GM23248 (cell line): Measurements from ENCODE around the gene ADAM8. TPM values are rescaled to one million over a fixed set of nuclear protein-coding genes. Genes with fewer than 3 reads are reported as not detected.

Source experiments
- DNase-seq: peaks from one replicate; pipeline ENCODE4 v3.0.0-alpha.2; 2015
- H2AFZ ChIP-seq: fragments of 200-600 bp; sonication (generic); 2 replicates; pipeline ENCODE4 v1.6.1; 2016; ENCODE audit warnings: antibody characterized with exemption
- H3F3A ChIP-seq: fragments of 200-600 bp; sonication (generic); 2 replicates; pipeline ENCODE4 v1.6.1; 2016; ENCODE audit warnings: mild to moderate bottlenecking, antibody characterized with exemption, mixed run types; ENCODE audit not compliant: insufficient read depth
- H3K27ac ChIP-seq: fragments of 200-600 bp; sonication (generic); 2 replicates; pipeline ENCODE4 v1.5.1; 2016; ENCODE audit warnings: mild to moderate bottlenecking
- H3K27me3 ChIP-seq: fragments of 200-600 bp; sonication (generic); replicated peaks from 2 replicates; pipeline ENCODE4 v1.6.1; 2016; ENCODE audit warnings: mild to moderate bottlenecking; ENCODE audit not compliant: insufficient read depth
- H3K36me3 ChIP-seq: fragments of 200-600 bp; sonication (generic); 2 replicates; pipeline ENCODE4 v1.6.1; 2016; ENCODE audit warnings: low read depth, mild to moderate bottlenecking
- H3K4me1 ChIP-seq: fragments of 200-600 bp; sonication (generic); 2 replicates; pipeline ENCODE4 v1.6.1; 2016; ENCODE audit warnings: mild to moderate bottlenecking; ENCODE audit not compliant: insufficient read depth
- H3K4me2 ChIP-seq: fragments of 200-600 bp; sonication (generic); one replicate; pipeline ENCODE4 v1.6.1; 2016; ENCODE audit warnings: mild to moderate bottlenecking; ENCODE audit not compliant: unreplicated experiment
- H3K4me3 ChIP-seq: fragments of 200-600 bp; sonication (generic); 2 replicates; pipeline ENCODE4 v1.5.1; 2016; ENCODE audit warnings: mild to moderate bottlenecking
- H3K79me2 ChIP-seq: fragments of 200-600 bp; sonication (generic); 2 replicates; pipeline ENCODE4 v1.6.1; 2016; ENCODE audit warnings: mild to moderate bottlenecking; ENCODE audit not compliant: insufficient read depth
- H3K9ac ChIP-seq: fragments of 200-600 bp; sonication (generic); 2 replicates; pipeline ENCODE4 v1.6.1; 2016; ENCODE audit warnings: mild to moderate bottlenecking
- H3K9me2 ChIP-seq: fragments of 200-600 bp; sonication (generic); 2 replicates; pipeline ENCODE4 v1.6.1; 2016; ENCODE audit warnings: mixed run types, mild to moderate bottlenecking, moderate library complexity; ENCODE audit not compliant: insufficient read depth
- H3K9me3 ChIP-seq: fragments of 200-600 bp; sonication (generic); one replicate; pipeline ENCODE4 v1.6.1; 2017; ENCODE audit warnings: low read depth
- H4K20me1 ChIP-seq: fragments of 200-600 bp; sonication (generic); 2 replicates; pipeline ENCODE4 v1.6.0; 2016; ENCODE audit not compliant: insufficient read depth
- EZH2 ChIP-seq: fragments of 200-600 bp; sonication (generic); IDR thresholded peaks from 2 replicates; pipeline ENCODE4 v1.6.1; 2018; ENCODE audit warnings: antibody characterized with exemption, mild to moderate bottlenecking; ENCODE audit not compliant: insufficient read depth, poor library complexity, severe bottlenecking
- EZH2phosphoT487 ChIP-seq: fragments of 200-600 bp; sonication (generic); IDR thresholded peaks from 2 replicates; pipeline ENCODE4 v1.6.1; 2018; ENCODE audit warnings: antibody characterized with exemption, moderate library complexity, mild to moderate bottlenecking, low read depth; ENCODE audit not compliant: insufficient read depth
- WGBS, 2 experiments: methylation state at CpG; one replicate each; pipeline ENCODE4 v1.1.6; 2015 to 2017; ENCODE audit warnings: low lambda C conversion rate in 2 of 2, low coverage in 1 of 2; ENCODE audit errors: missing lambda C conversion rate in 2 of 2; 5-methylcytosine and 5-hydroxymethylcytosine counted together
- in situ Hi-C: fragments of 300-500 bp; cut with MboI; formaldehyde crosslinking; loops from 2 replicates; pipeline ENCODE4 v1.15.0; 2020
- polyA plus RNA-seq: library from polyadenylated mRNA; unstranded; fragments of >200 nt; fragmentation: Nextera tagmentation; extraction: Ambion mirVana; gene quantifications from 2 replicates; pipeline ENCODE4 v1.2.1, GENCODE V29; 2016
- total RNA-seq: library from RNA; depleted of rRNA; stranded (reverse); fragments of >200 nt; shearing (Covaris generic); gene quantifications from 2 replicates; pipeline ENCODE4 v1.2.3, GENCODE V29; 2014

ADAM8 gene
- total and polyA plus RNA-seq, 2 experiments from 2014 or later: 0.76 TPM; not detected in 1

- DNase-seq: no peak
- Histone ChIP-seq H3K27ac (no peak overlapping the region), H3K4me2 (no peak overlapping the region), H3K27me3 (no peaks in the 10 kb centered on the region), H3K9me3 (no peaks in the 10 kb centered on the region), H2AFZ (no peak overlapping the region), H3K9ac (no peak overlapping the region), H3K4me1 (no peaks in the 10 kb centered on the region), H3K36me3 (no peaks in the 10 kb centered on the region), H3K4me3 (no peak overlapping the region), H3K9me2 (no peaks in the 10 kb centered on the region), H3F3A (no peaks in the 10 kb centered on the region), H4K20me1 (no peaks in the 10 kb centered on the region), H3K79me2 (no peaks in the 10 kb centered on the region)
- TF ChIP-seq EZH2: no peak
- no peak for TF ChIP-seq EZH2phosphoT487
- 73 to 74% methylated on average over 19 to 21 of the region's 25 CpGs for WGBS, 2 experiments
- in situ Hi-C loops: no loop called here
Measured at GRCh38 chr10:133277277-133277992, 767 bp upstream of the ADAM8 start.

DNA sequence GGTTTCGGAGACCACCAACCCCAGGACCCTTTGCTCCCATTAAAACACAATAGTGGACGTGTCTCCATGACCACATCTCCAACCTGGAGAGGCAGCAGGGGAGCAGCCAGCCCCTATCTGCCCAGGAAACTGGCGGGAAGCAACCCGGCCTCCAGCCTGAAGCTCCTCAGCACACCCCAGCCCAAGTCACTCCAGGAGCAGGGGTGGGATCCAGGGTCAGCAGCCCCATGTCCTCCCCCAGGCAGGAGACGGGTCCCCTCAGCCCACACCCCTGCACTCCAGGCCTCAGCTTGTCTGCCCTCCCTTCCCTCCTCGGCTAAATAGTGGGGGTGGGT lies 601 bp downstream of the ADAM8 start:
- TF ChIP-seq EZH2 (no peak), EZH2phosphoT487 (no peak)
- no peaks in the 10 kb centered on the region for H3K36me3 ChIP-seq
- no peaks in the 10 kb centered on the region for H3K9me2 ChIP-seq
- 27 to 38% methylated on average over 6 of the region's 6 CpGs for WGBS, 2 experiments
- no peaks in the 10 kb centered on the region for H4K20me1 ChIP-seq
- no peak overlapping the region for H3K9ac ChIP-seq
- H3K4me3 ChIP-seq: no peak overlapping the region
- in situ Hi-C loops: no loop called here
- DNase-seq: no peak
- no peaks in the 10 kb centered on the region for H3K27me3 ChIP-seq
- H3K9me3 ChIP-seq: no peaks in the 10 kb centered on the region
- no peaks in the 10 kb centered on the region for H3K4me1 ChIP-seq
- no peaks in the 10 kb centered on the region for H3F3A ChIP-seq
- H3K4me2 ChIP-seq: no peak overlapping the region
- no peaks in the 10 kb centered on the region for H3K79me2 ChIP-seq
- H3K27ac ChIP-seq: no peak overlapping the region
- H2AFZ ChIP-seq: no peak overlapping the region

DNA sequence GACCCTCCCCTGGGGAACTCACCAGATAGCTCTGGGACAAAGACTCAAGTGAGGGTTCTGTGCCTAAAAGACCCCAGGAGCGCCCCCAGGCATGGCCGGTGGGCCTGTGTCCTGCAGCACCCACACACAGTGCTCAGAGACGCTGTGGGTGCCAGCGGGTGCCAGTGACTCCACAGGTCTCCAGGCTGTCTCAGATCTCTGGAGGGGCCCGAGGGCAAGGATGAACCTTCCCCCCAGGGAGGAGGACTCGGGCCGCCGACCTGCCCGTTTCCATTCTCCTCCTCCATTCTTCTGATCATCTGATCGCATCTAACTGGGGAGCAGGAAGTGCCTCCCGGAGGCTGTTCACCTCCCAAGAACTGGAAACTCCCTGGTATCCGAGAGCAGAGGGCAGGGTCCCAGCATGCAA lies 980 bp downstream of the ADAM8 start:
- WGBS, 2 experiments: 14 to 18% methylated on average over 12 of the region's 12 CpGs
- Histone ChIP-seq H4K20me1 (no peaks in the 10 kb centered on the region), H3K79me2 (no peaks in the 10 kb centered on the region), H3K36me3 (no peaks in the 10 kb centered on the region), H3F3A (no peaks in the 10 kb centered on the region), H3K27me3 (no peaks in the 10 kb centered on the region), H3K9me2 (no peaks in the 10 kb centered on the region), H3K4me2 (no peak overlapping the region), H3K27ac (no peak overlapping the region), H3K9ac (no peak overlapping the region), H3K4me3 (no peak overlapping the region), H3K4me1 (no peaks in the 10 kb centered on the region), H2AFZ (no peak overlapping the region), H3K9me3 (no peaks in the 10 kb centered on the region)
- in situ Hi-C loops: no loop called here
- peak; percentile 21 for DNase-seq
- TF ChIP-seq EZH2phosphoT487: no peak
- no peak for TF ChIP-seq EZH2

DNA sequence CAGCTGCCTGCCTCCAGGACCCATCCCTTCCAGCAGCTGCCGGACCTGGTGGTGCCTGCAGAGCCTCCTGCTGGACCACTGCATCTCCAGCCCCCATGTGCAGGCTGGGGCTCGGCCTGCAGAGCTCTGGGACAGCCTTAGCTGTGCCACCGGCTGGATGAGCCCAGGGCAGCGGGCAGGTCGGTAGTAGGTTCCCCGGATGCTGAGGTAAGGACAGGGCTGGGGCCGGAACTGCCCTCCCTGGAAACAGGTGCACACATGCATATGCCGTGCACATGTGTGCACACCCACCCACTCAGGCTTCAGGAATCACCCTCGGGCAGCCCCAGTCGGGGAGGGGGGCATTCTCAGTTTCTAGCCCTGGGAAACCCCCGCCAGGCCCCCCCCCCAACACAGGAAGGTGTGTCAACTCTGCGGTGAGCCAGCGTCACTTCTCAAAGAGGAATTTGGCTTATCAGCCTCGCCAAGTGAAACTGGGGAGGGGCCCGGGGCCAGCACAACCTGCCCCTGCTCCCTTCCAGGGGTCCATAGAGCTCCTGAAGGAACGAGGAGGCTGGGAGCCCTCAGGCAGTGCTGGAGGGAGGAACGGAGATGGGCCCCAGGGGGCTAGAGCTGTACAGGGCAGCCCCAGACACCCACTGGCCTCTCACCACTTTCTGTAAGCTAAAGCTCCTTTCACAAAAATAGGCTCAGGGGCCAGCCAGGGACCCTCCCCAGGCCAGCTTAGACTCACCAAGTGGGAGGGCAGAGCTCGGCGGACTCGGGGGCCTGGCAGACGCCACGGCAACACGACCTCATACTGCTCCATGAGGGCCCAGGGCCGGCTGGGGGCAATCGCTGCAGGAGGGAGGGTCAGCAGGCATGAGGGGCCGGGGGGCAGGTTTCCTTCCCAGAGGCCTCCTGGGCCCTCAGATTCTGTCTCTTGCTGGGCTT lies 1.7 kb downstream of the ADAM8 start:
- H3K4me2 ChIP-seq: no peak overlapping the region
- no peak overlapping the region for H3K27ac ChIP-seq
- in situ Hi-C loops: no loop called here
- H3K9me3 ChIP-seq: no peaks in the 10 kb centered on the region
- WGBS, 2 experiments: 27% methylated on average over 23 to 25 of the region's 26 CpGs
- no peaks in the 10 kb centered on the region for H3K79me2 ChIP-seq
- no peaks in the 10 kb centered on the region for H3F3A ChIP-seq
- TF ChIP-seq EZH2: no peak
- no peak for TF ChIP-seq EZH2phosphoT487
- no peaks in the 10 kb centered on the region for H3K4me1 ChIP-seq
- peak; percentile 23 for DNase-seq
- H3K4me3 ChIP-seq: no peak overlapping the region
- no peaks in the 10 kb centered on the region for H3K27me3 ChIP-seq
- H2AFZ ChIP-seq: no peak overlapping the region
- H4K20me1 ChIP-seq: no peaks in the 10 kb centered on the region
- no peak overlapping the region for H3K9ac ChIP-seq
- H3K36me3 ChIP-seq: no peaks in the 10 kb centered on the region
- no peaks in the 10 kb centered on the region for H3K9me2 ChIP-seq
